ENCODE results near the gene DACH2.

The DACH2 gene

DNA sequence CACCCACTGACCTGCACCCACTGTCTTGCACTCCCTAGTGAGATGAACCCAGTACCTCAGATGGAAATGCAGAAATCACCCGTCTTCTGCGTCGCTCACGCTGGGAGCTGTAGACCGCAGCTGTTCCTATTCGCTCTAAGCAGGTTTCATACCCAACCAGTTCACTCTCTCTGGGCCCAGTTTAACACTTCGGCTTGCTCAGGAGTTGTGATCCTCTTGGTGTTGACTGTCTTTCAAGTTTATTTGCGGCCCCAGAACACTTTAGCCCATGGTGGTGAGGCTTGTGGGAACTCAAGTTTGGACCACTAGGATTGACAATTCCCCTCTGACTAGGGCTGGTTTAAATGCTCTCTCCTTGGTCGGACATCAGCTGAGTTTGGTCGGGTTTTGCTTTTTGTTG is 147.0 kb downstream of the DACH2 start:
- in situ Hi-C loops (cut with MboI; ENCODE audit: low sequenced_read_pairs), result no loop called here

GRCh38 chrX:86322913-86323312 is 174.7 kb downstream of the DACH2 start:
- in situ Hi-C loops (cut with MboI; ENCODE audit: low sequenced_read_pairs), result no loop called here

DNA sequence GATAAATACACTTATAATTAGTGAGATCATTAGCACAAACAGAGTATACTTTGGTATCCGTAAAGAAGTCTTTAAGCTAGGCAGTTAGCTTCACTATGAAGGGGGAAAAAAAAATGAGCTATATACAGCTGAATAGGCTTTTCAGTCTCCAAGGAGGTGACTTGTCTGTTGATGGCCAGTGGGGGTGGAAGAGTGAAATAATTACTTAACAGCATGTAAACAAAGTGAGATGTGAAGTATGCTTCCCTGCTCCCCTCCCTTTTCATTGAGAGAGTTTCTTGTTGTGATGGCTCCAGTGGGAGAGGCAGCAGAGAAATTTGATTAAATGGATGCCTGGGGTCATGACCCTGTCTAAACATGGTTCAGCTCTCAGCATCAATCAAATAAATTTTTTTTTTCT is 180.9 kb downstream of the DACH2 start:
- in situ Hi-C loops (cut with MboI; ENCODE audit: low sequenced_read_pairs), result no loop called here

- in situ Hi-C loops (cut with MboI; ENCODE audit: low sequenced_read_pairs), result no loop called here
Observed at GRCh38 chrX:86348669-86349068, 200.4 kb downstream of the DACH2 start.

DNA sequence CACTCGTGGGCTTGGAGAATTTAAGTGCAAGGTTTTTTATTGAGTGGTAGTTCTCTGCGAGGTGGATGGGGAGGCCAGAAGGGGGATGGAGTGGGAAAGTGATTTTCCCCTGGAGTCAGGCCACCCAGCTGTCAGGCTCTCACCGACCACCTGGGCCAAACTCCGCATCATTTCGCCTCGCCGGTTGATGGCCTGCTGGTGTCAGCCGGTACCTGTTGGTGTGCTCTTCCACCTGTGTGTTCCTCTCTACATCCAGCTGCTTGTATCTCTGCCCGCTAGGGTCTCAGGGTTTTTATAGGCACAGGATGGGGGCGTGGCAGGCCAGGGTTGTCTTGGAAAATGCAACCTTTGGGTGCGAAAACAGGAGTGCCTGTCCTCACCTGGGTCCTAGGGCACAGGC is 200.9 kb downstream of the DACH2 start:
- in situ Hi-C loops (cut with MboI; ENCODE audit: low sequenced_read_pairs), result no loop called here

DNA sequence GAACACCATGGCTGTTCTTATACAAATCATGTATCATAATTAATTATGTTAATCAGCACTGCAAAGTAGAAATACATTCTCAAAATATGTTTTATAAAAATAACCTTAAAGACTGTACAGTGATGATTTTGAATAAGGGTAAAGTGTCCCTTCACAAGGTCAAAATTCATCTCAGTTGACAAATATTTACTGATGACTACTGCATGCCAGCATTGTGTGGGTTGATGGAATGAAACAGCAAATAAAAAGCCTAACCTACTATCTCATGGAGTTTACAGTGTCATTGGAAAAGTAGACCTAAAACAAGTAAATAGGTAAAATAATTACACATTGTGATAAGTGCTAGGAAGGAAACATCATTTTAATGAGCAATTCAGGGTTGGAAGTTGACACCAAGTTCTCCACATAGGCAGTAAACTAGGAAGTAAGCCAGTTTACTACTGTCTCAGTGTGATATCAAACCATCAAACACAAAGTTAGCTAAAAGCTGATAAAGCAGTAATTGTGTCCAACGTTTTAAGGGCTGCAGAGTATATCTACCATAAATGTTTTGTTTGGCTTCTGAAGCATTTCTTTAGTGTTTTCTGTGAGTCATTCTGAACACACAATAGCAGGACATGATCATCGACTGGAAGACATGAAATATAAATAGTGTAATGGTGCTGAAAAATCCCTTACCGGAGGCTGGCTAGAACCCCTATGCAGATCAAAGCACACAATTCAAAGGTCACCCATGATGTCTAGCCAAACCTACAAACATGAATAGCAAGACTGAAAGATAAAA is 221.8 kb downstream of the DACH2 start:
- in situ Hi-C loops (cut with MboI; ENCODE audit: low sequenced_read_pairs), result no loop called here

DNA sequence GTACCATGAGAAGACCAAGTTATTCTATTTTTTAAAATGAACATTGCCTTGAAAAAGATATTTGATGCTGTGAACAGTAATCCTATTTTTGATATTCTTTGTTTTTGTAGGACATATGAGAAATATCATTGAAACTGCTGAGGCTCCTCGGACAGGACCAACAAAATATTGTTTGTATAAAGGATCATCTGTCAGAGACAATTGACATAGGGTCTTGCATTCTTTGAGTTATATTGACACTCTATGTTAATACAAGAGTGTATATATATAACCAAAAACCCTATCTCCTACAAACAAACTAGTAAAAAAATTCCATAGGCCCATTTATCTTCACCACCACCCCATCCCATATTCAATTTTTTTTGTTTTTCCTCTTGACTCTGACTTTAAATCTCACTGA is 222.7 kb downstream of the DACH2 start:
- in situ Hi-C loops (cut with MboI; ENCODE audit: low sequenced_read_pairs), result no loop called here

GRCh38 chrX:86379209-86379608 is 231.0 kb downstream of the DACH2 start:
- in situ Hi-C loops (cut with MboI; ENCODE audit: low sequenced_read_pairs), result no loop called here

DNA sequence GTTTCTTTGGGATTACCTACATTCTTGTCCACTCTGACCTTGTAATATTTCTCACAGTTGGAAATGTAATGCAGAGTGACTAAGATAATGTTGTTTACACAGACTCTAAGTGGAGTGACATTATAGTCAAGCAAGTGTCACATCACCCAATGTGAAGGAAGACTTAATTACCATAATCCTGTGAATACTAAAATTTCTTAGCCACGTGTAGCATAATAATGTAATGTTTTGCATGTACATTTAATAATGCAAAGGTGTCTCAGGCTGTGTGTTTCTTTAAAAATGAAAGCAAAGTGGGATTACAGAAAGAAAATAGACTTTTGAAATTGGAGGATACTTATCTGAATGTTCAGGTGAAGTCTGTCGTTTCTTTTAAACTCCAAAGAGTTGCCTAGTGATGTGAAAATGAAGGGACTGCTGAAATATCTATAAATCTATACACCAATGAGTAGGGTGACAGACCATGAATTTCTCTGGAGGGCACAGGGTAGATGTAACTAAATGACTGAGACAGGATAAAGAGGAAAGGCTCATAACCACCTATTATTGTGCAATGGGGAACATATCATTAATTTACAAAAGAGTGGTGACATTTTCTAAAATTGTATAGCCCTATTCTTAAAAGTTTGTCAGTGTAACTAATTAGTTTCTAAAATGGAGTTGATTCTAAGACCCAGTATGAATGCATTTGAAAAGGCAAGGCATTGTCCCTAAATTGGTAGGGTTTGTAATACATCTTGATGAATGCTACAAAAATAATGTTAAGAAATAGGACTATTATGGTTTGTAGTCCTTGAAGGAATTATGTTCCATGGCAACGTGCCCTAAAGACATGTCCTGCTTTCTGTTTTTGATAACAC is 235.7 kb downstream of the DACH2 start:
- in situ Hi-C loops (cut with MboI; ENCODE audit: low sequenced_read_pairs), result no loop called here

DNA sequence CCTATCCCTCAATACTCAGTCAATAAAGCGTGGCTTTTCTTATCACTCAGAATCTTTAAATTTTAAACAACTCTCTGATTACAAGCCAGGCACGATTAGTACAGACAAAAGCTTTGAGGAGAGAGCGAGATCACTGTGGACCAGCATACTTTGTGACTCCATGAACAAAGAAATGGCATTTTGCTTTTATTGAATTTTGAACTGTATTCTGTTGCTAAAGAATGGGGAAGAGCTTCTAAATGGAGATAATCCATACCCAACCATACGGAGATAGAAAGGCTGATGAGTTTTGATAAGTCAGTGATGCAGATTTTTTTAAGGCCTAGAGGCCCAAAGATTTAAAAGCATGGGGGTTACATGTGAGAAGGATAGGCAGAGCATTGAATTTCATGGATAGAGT is 259.1 kb downstream of the DACH2 start:
- in situ Hi-C loops (cut with MboI; ENCODE audit: low sequenced_read_pairs), result no loop called here

DNA sequence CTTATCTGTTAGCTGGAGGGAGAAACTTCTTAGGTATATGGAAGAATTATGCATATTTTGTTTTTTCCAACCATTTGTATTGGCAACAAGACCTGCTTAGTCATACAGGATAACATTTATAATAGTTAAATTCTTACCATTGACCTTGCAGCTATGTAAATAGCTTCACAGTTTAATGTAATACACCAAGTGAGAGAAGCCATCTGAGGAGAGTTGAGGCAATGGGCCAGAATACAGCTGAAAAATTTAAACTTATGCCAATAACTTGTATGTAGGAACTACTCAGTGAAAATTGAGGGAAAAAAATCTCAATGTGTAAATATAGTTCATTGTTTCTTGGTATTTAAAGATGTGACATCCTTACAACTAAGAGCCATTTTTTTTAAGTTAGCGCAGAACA is 273.5 kb downstream of the DACH2 start:
- in situ Hi-C loops (cut with MboI; ENCODE audit: low sequenced_read_pairs), result no loop called here

DNA sequence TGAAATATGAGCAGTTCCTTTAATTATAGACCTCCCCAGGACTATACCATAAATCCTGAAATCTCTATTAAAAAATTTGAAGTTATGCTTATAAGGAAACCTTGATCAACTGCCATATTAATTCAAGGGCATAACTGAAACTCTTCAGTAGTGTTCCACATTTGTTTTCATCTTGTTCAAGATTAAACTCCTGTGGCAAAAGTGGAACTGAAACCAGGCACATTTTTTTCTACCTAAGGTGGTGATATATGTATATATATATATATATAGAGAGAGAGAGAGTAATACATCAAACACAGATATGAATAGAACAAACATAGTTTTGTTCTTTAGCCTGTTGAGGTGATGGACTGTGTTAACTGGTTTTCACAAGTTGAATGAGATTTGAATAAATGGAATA is 287.9 kb downstream of the DACH2 start:
- in situ Hi-C loops (cut with MboI; ENCODE audit: low sequenced_read_pairs), result no loop called here

DNA sequence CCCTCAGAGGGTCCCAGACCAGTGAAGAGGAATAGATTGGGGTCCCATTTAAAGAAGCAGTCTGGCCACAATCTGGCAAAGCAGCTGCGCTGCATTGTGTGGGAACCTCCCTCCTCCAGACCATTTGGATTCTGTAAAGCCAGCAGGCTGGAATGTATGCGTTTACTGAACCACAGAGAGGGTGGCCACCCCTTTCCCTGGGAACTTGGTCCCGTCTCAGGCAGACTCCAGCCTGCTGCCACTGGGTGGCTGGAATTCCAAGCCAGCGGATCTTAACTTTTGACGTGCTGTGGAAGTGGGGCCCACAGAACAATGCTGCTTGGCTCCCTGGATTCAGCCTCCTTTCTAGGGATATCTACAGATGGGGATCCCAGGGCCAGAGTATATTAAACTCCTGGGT is 307.2 kb downstream of the DACH2 start:
- in situ Hi-C loops (cut with MboI; ENCODE audit: low sequenced_read_pairs), result no loop called here

DNA sequence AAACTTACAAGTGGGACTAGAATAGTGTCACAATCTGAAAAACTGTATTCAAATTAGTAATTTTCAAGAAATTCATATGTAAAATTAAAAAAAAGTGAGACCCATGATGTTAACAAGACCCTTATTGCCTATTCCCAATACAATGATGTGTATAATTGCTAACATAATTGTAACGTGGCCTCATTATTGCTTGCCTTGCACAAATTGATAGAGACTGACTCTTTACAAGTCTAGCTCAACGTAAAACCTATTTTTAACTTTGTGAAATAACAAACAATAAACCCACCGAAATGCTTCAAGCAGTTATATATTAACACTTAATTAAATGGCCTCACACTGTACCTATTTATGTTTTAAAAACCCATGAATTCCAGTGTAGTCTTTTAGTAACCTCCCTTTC is 312.5 kb downstream of the DACH2 start:
- in situ Hi-C loops (cut with MboI; ENCODE audit: low sequenced_read_pairs), result no loop called here

- in situ Hi-C loops (cut with MboI; ENCODE audit: low sequenced_read_pairs), result no loop called here
Observed at GRCh38 chrX:86504297-86504696, 356.0 kb downstream of the DACH2 start.

- in situ Hi-C loops (cut with MboI; ENCODE audit: low sequenced_read_pairs), result no loop called here
Observed at GRCh38 chrX:86507331-86507730, 359.1 kb downstream of the DACH2 start.

GRCh38 chrX:86579777-86580176 is 431.5 kb downstream of the DACH2 start:
- in situ Hi-C loops (cut with MboI; ENCODE audit: low sequenced_read_pairs), result no loop called here

- in situ Hi-C loops (cut with MboI; ENCODE audit: low sequenced_read_pairs), result no loop called here
Observed at GRCh38 chrX:86604607-86605006, 456.4 kb downstream of the DACH2 start.

GRCh38 chrX:86696951-86697350 is 548.7 kb downstream of the DACH2 start:
- in situ Hi-C loops (cut with MboI; ENCODE audit: low sequenced_read_pairs), result no loop called here

- in situ Hi-C loops (cut with MboI; ENCODE audit: low sequenced_read_pairs), result no loop called here
Observed at GRCh38 chrX:86711531-86712180, 563.4 kb downstream of the DACH2 start.

DNA sequence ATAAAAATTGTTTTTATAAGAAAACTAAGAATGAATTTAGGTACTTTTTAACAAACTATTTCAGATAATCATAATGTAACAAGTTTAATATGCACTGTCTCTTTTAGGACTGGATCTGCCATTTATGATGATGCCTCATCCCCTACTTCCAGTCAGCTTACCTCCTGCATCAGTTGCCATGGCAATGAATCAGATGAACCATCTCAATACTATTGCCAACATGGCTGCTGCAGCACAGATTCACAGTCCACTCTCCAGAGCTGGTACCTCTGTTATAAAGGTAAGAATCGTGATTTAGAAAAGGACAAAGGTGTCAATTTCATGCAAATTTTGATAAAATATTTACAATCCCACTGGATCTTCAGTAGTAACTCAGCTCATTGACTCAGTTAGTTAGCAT is 566.2 kb downstream of the DACH2 start:
- in situ Hi-C loops (cut with MboI; ENCODE audit: low sequenced_read_pairs), result no loop called here

GRCh38 chrX:86724277-86724676 is 576.0 kb downstream of the DACH2 start:
- in situ Hi-C loops (cut with MboI; ENCODE audit: low sequenced_read_pairs), result no loop called here
